ENCODE data around the gene LMO7.
"Not testable (repeated sequence)": the region's sequence is repeated elsewhere in the genome, so short reads cannot be mapped to it uniquely, and the experiment has no call there.

The LMO7 gene

DNA sequence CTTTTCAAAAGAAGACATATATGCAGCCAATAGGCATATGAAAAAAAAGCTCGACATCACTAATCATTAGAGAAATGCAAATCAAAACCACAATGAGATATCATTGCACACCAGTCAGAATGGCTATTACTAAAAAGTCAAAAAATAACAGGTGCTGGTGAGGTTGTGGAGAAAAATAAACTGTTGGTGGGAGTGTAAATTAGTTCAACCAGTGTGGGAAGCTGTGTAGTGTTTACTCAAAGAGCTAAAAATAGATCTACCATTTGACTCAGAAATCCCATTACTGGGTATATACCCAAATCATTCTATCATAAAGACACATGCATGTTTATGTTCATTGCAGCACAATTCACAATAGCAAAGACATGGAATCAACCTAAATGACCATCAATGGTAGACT, 106.9 kb downstream of the LMO7 start:
- DNase-seq (ENCODE audit: low read depth), result not testable (repeated sequence)

DNA sequence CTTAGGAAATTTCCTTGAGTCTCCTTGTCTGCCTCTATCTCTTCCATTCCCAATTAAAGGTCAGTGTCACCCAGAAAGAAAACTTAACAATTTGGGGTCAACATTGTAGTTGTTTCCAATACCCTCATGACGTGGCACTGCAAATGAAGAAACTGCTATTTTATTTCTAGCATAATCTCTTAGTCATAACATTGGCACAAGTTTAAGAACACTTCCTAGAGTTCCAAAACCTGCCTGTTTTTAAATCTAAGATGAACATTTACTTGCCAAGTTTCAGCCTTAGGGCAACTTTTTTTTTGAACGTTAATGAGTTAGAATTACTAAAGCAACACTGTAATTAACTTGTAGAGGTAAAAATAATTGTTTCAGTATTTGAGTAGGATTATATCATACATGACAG, 108.0 kb downstream of the LMO7 start:
- no peak for DNase-seq (ENCODE audit: low read depth)

GRCh38 chr13:75745387-75745786, 109.3 kb downstream of the LMO7 start:
- no peak for DNase-seq (ENCODE audit: low read depth)

GRCh38 chr13:75748874-75749273, 112.7 kb downstream of the LMO7 start:
- DNase-seq (ENCODE audit: low read depth), result no peak

GRCh38 chr13:75749407-75749806, 113.3 kb downstream of the LMO7 start:
- no peak for DNase-seq (ENCODE audit: low read depth)

DNA sequence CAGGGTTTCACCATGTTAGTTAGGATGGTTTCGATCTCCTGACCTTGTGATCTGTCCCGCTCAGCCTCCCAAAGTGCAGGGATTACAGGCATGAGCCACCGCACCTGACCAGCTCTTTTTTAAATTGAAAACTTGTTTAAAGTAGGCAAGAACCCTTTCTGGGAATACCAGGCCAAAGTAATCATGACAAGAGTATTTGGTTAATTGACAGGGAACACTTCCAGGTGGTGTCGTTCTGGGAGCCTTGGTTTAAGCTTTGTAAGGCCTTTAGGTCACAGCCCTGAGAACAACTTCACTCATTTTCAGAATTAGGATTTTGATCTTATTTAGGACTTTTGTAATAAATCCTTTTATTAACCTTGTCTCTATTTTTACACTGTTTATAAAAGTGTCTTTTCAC, 115.2 kb downstream of the LMO7 start:
- DNase-seq (ENCODE audit: low read depth), result no peak

DNA sequence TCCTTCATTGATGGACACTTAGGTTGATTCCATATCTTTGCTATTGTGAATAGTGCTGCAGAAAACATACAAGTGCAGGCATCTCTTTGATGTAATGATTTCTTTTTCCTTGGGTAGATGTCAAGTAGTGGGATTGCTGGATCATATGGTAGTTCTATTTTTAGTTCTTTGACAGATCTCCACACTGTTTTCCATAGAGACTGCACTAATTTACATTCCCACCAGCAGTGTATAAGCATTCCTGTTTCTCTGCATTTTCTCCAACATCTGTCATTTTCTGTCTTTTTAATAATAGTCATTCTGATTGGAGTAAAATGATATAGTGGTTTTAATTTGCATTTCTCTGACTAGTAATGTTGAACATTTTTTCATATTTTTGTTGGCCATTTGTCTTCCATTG, 116.7 kb downstream of the LMO7 start:
- no peak for DNase-seq (ENCODE audit: low read depth)

DNA sequence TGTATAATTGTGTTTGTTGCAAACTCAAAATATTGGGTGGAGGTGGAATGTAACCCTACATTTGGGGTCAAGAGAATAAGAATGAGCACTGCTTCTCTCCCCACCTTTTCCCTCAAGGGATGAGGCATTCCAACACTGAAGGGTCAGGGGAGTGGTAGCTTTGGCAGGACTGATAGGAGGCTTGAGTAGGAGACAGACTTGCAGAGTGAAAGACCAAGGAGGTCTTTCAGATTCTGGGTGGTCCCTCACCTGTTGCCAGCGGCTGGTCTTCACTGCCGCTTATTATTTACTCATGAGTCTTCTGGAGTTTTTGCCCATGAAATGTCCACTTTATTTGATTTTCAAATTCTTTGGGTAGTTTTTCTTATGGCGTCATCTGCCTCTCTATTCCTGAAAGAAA, 118.8 kb downstream of the LMO7 start:
- no peak for DNase-seq (ENCODE audit: low read depth)

DNA sequence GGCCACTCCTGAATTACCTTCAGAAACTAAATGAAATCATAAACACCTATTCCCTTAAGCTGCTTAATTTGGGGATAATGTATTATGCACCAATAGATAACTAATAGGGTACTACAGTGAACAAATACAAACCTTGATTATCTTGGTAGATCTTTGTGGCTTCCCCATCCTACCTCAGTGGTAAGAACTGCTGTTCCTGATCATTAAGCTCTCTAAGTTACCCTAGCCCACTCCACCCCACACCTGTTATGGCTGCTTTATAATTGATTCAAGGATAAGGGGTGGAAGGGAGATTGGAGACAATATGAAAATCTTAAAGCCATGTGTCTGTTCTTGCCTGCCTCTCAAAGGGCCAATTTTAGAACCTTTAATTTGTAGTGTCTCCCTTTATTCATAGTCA, 121.2 kb downstream of the LMO7 start:
- DNase-seq (ENCODE audit: low read depth), result no peak

- no peak for DNase-seq (ENCODE audit: low read depth)
Observed at GRCh38 chr13:75759531-75759930, 123.4 kb downstream of the LMO7 start.

DNA sequence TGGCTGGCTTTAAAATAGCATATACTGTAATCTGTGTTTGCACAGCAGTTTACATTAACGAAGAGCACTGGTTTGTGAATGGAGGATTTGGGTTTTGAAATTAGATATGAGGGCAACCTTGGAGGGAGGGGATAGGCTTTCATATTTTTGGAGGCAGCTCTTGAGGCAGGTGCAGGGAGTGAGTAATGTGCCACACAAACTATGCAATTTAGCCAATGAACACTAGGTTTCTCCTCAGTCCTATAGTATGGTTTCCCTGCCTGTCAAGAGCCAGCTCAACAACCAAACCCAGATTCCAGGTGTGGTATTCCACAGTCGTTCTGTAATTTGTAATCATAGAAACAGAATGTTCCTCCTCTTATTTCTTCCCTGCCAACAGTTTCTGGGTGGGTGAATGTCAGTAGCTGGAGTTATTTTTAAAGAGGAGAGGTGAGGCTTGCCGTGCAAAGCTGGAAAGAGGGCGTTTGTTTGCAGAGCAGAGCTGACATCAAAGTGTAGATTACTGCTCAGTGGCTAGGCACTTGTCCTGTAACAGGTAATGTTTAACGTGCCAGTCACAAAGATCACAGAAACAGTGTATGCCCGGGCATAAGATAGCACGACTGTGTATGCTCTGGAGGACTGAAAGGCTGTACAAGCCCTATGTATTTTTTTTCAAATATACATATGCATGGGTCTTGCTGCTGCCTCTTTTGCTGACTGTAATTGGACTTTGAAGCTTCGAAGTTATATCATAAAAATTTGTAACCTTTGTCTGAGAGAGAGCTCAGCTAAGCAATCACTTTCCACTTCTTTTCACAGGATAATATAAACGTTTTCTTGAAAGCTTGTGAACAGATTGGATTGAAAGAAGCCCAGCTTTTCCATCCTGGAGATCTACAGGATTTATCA, 124.2 kb downstream of the LMO7 start:
- no peak for DNase-seq (ENCODE audit: low read depth)

DNA sequence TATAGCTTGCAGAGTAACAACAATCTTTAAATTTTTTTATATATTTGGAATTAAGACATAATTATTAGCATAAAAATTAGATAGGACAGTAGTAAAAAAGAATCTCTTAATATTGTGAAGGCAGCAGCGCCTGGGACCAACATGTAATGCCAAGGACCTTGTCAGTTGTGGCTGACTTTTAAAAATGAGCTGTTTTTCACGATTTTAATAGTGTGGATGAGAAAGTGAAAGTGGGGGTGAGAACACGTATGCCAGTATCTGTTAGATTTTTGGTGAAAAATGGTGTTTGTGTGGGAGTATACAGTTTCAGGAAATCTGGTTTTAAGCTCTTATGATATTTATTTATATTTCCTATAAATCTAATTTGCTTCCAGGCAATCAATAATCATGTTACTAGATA, 125.2 kb downstream of the LMO7 start:
- DNase-seq (ENCODE audit: low read depth), result no peak

DNA sequence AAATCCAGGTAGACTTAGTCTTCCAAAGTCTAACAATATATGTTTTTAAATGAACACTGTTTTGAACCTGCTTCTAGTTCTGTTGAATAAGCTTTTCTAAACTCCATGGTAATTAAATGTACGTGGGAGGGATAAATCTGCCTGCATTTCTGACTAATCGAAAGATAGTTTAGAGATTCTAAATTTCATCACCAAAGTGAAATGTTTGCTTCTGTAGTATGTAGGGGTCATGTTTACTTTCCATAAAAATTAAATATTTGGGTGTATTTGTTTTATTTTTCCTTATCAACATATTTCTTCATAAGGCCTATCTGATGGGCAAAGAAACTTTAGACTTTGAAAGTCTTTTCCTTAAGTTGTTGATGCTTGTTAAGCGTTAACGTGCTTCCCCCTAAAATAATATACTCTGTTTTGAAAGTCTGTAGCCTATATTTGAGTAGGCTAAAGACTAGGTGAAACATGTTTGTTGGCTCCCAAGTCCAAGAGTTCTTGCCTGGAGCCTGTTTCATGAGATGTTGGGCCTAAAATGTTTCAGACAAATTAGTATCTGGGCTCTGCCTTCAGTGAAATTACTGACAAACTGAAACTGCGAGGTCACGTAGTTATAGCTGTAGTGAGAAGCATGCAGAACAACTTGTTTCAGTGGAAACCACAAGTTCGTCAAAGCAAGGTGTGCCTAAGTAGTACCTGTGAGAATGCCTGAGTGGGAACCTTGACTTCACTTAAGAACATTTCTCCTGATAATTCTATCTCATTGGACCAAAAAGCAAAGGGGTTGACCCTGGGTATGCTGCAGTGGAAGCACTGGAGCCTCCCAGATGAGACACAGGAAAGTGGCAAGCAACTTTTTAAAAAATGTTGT, 126.2 kb downstream of the LMO7 start:
- no peak for DNase-seq (ENCODE audit: low read depth)

- DNase-seq (ENCODE audit: low read depth), result no peak
Observed at GRCh38 chr13:75762955-75763354, 126.8 kb downstream of the LMO7 start.

- no peak for DNase-seq (ENCODE audit: low read depth)
Observed at GRCh38 chr13:75763512-75763911, 127.4 kb downstream of the LMO7 start.

- DNase-seq (ENCODE audit: low read depth), result no peak
Observed at GRCh38 chr13:75764251-75764925, 128.3 kb downstream of the LMO7 start.

DNA sequence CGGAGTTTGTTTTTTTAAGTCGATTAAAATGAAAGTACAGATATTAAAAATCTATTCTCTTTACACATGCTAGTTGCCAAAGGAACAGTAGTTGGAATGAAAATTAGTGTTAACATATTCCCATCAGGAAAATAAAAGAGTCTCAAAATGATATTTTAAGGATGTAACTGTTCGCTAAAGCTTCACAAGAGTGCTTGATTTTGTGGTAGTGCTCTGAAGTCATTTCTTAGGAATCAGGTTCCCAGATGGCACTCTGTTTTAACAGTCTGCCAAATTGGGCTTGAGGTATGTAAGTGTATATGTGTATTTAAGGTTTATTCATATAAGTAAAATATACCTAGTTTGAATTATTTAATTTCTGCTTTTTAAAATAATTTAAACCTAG, 128.8 kb downstream of the LMO7 start:
- DNase-seq (ENCODE audit: low read depth), result no peak

- no peak for DNase-seq (ENCODE audit: low read depth)
Observed at GRCh38 chr13:75766636-75767035, 130.5 kb downstream of the LMO7 start.

DNA sequence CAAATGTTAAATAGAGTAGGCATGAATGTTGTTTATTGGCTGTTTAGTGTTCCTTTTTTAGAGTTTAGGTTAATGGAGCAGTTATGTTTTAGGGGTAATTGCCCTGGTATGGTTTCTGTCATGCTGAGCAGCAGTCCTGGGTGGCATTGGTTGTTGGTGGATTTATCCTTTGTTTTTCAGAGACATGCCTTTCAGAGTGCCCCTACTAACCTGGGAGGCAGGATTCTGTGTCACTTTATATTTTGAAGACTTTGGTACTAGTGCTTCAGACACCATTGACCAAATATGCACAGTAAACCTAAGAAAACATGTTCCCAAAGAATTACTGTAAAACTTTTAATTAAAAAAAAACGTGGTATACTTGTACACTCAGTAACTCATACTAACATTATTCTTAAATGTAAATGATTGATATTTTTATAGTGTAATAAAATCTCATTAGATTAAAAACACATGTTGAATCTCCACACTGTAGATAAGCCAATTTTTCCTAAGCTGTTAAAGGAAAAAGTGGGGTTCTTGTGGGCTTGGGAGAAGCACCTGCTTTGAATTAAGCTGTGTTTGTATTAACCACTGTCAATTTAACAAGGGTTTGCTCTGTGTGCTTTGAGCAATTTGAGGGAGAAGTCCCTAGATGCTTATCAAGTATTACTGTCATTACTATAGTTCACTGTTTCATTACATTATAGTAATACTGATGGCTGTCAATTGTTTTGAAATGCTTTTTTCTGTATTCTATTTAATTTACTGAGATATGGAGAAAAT, 133.2 kb downstream of the LMO7 start:
- DNase-seq (ENCODE audit: low read depth), result no peak

GRCh38 chr13:75770164-75770563, 134.0 kb downstream of the LMO7 start:
- no peak for DNase-seq (ENCODE audit: low read depth)

DNA sequence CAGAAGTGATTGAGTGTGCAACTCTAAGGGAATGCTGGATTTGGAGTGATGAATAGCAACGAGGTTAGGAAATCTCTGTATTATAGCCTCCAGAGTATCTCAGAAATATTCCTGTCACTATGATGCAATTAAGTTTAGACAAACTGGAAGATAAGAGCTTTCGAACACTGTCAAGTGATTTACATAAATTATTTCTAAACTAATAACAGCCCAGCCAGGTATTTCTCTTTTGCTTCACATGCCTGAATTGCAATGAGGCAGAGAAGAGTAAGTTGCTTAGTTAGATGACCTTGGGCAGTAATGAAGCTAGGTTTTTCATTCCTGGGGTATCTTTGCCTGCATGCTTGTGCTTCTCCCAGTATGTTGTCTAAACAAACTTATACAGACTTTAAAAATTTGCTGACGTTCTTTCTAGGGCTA, 134.5 kb downstream of the LMO7 start:
- no peak for DNase-seq (ENCODE audit: low read depth)

DNA sequence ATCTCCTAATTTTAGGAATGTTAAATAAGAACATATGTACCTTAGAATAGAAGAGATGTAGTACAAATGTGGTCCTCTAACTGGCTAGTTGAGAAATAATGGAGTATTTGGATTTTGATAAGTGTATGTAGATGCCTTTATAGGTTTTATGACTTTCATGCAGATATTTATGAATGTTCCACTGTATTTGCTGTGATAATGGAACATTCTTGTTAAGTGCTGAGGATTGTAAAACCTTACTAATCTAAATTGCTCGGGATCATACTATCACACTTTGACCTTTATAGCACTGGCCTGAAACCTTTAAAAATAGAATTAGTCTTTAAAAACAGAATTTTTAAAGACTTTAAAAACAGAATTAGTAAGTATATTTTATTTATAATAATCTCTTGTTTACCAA, 135.1 kb downstream of the LMO7 start:
- DNase-seq (ENCODE audit: low read depth), result no peak

Data from stimulated activated CD4-positive, alpha-beta T cell treated with anti-CD3 and anti-CD28 coated beads, Interleukin-2, amount 100 ng/mL, for 4 hours (primary cell).